HCT116 (cell line): Measurements from ENCODE around the gene BOD1. TPM values are rescaled to one million over a fixed set of nuclear protein-coding genes. Genes with fewer than 3 reads are reported as not detected.

Source experiments
- ATAC-seq: fragments of 200-7000 bp; cut with Tn5 transposase; 2 replicates; pipeline ENCODE4 v1.9.1; 2020; ENCODE audit warnings: mild to moderate bottlenecking, moderate library complexity
- BruUV-seq: library from RNA; stranded (reverse); fragments of 400-500 nt; replicated peaks from 2 replicates; lab custom pipeline; 2021; lab: Mats Ljungman, UMichigan
- CTCF ChIA-PET: fragments of 300-600 bp; sonication (Branson Sonifier 250); formaldehyde crosslinking; loops from one replicate; lab custom pipeline; 2021; ENCODE audit warnings: antibody characterized with exemption; lab: Charles Lee
- POLR2A ChIA-PET: fragments of 300-600, 350-600 bp; sonication (Branson Sonifier 250); formaldehyde crosslinking; loops from one replicate; lab custom pipeline; 2021; ENCODE audit warnings: antibody characterized with exemption; lab: Charles Lee
- RAD21 ChIA-PET, 2 experiments: fragments of 300-600 bp; sonication (Branson Sonifier 250); formaldehyde crosslinking; loops; one replicate each; lab custom pipeline; 2023; ENCODE audit warnings: low total read pairs in 2 of 2; ENCODE audit not compliant: uncharacterized antibody in 2 of 2, unreplicated experiment in 2 of 2, low non-redundant PET in 1 of 2; lab: Charles Lee
- DNase-seq: peaks from one replicate; pipeline ENCODE4 v3.0.0-alpha.2; 2010; ENCODE audit warnings: low read depth, low spot score
- H2AFZ ChIP-seq: fragments of 200-600 bp; shearing (Covaris generic), sonication (generic); 2 replicates; pipeline ENCODE4 v1.6.1; 2017; ENCODE audit warnings: low read depth, mixed run types, mixed read lengths, antibody characterized with exemption, low read length; ENCODE audit not compliant: poor library complexity, severe bottlenecking
- H3K27ac ChIP-seq: 2 replicates; pipeline ENCODE4 v1.5.1; 2012; ENCODE audit warnings: low read depth, low read length
- H3K27me3 ChIP-seq: fragments of 200-600 bp; sonication (generic); 2 replicates; pipeline ENCODE4 v1.6.1; 2016; ENCODE audit warnings: mixed run types, low read length, mixed read lengths; ENCODE audit not compliant: insufficient read depth
- H3K36me3 ChIP-seq, 2 experiments: fragments of 200-500 bp in 1 of 2; fragments of 200-600 bp in 1 of 2; sonication (Bioruptor generic) in 1 of 2; sonication (generic) in 1 of 2; 2 replicates each; pipeline versions ENCODE4 v1.5.1 to v1.6.1; 2014 to 2016; ENCODE audit warnings: low read length in 2 of 2, inconsistent platforms in 1 of 2, mixed read lengths in 1 of 2, mixed run types in 1 of 2; ENCODE audit not compliant: insufficient read depth in 2 of 2, control insufficient read depth in 1 of 2
- H3K4me1 ChIP-seq, 2 experiments: fragments of 200-600 bp in 1 of 2; sonication (generic) in 1 of 2; 2 replicates each; pipeline versions ENCODE4 v1.5.1 to v1.6.1; 2012 to 2017; ENCODE audit warnings: low read length in 2 of 2, inconsistent platforms in 1 of 2, mild to moderate bottlenecking in 1 of 2, mixed read lengths in 1 of 2, mixed run types in 1 of 2, moderate library complexity in 1 of 2; ENCODE audit not compliant: insufficient read depth in 2 of 2, control insufficient read depth in 1 of 2
- H3K4me2 ChIP-seq: fragments of 200-600 bp; sonication (generic); 2 replicates; pipeline ENCODE4 v1.6.1; 2017; ENCODE audit warnings: mixed run types, low read length, mixed read lengths
- H3K4me3 ChIP-seq, 2 experiments: fragments of 200-600 bp in 1 of 2; sonication (generic) in 1 of 2; replicated peaks in 1 of 2; 2 replicates each; pipeline ENCODE4 v1.5.1; 2011 to 2016; ENCODE audit warnings: low read length in 2 of 2, control low read depth in 1 of 2, low read depth in 1 of 2, mild to moderate bottlenecking in 1 of 2, mixed read lengths in 1 of 2, mixed run types in 1 of 2
- H3K79me2 ChIP-seq: fragments of 200-600 bp; sonication (generic); 2 replicates; pipeline ENCODE4 v1.6.1; 2017; ENCODE audit warnings: mild to moderate bottlenecking, mixed run types, low read length, moderate library complexity, mixed read lengths; ENCODE audit not compliant: insufficient read depth
- H3K9ac ChIP-seq: fragments of 200-600 bp; sonication (generic); 2 replicates; pipeline ENCODE4 v1.6.1; 2016; ENCODE audit warnings: low read length, mixed read lengths
- H3K9me2 ChIP-seq: fragments of 200-600 bp; sonication (generic), shearing (Covaris generic); 2 replicates; pipeline ENCODE4 v1.6.1; 2017; ENCODE audit warnings: mixed run types, mild to moderate bottlenecking, moderate library complexity; ENCODE audit not compliant: insufficient read depth
- H3K9me3 ChIP-seq, 2 experiments: fragments of 200-500 bp in 1 of 2; fragments of 200-600 bp in 1 of 2; sonication (Bioruptor generic) in 1 of 2; sonication (generic) in 1 of 2; 2 replicates each; pipeline ENCODE4 v1.6.1; 2014 to 2017; ENCODE audit warnings: low read length in 2 of 2, mixed read lengths in 2 of 2, inconsistent platforms in 1 of 2, low read depth in 1 of 2, mild to moderate bottlenecking in 1 of 2, mixed run types in 1 of 2, moderate library complexity in 1 of 2; ENCODE audit not compliant: control insufficient read depth in 1 of 2, insufficient read depth in 1 of 2
- H4K20me1 ChIP-seq: fragments of 200-600 bp; sonication (generic), shearing (Covaris generic); 2 replicates; pipeline ENCODE4 v1.6.1; 2017; ENCODE audit warnings: mixed run types, mild to moderate bottlenecking, moderate library complexity; ENCODE audit not compliant: insufficient read depth
- CEBPB ChIP-seq: IDR thresholded peaks from 2 replicates; pipeline ENCODE4 v1.6.1; 2012; ENCODE audit warnings: low read depth
- EGR1 ChIP-seq: IDR thresholded peaks from 2 replicates; pipeline ENCODE4 v1.6.1; 2012; ENCODE audit warnings: low read depth
- EZH2phosphoT487 ChIP-seq: fragments of 200-600 bp; IDR thresholded peaks from 2 replicates; pipeline ENCODE4 v1.6.1; 2018; ENCODE audit warnings: antibody characterized with exemption, borderline replicate concordance
- FOSL1 ChIP-seq: IDR thresholded peaks from 2 replicates; pipeline ENCODE4 v1.6.1; 2012; ENCODE audit warnings: low read depth
- JUND ChIP-seq: IDR thresholded peaks from 2 replicates; pipeline ENCODE4 v1.6.1; 2012
- POLR2A ChIP-seq: IDR thresholded peaks from 2 replicates; pipeline ENCODE4 v1.7.0; 2011; ENCODE audit warnings: borderline replicate concordance; ENCODE audit not compliant: insufficient read depth, insufficient read length; ENCODE audit errors: extremely low read depth
- POLR2AphosphoS5 ChIP-seq: IDR thresholded peaks from 2 replicates; pipeline ENCODE4 v1.6.1; 2011; ENCODE audit warnings: mild to moderate bottlenecking, low read depth, low read length, moderate library complexity
- RAD21 ChIP-seq: IDR thresholded peaks from 2 replicates; pipeline ENCODE4 v1.6.1; 2012; ENCODE audit warnings: low read depth, mild to moderate bottlenecking
- SIN3A ChIP-seq: IDR thresholded peaks from 2 replicates; pipeline ENCODE4 v1.6.1; 2012; ENCODE audit warnings: low read depth
- SP1 ChIP-seq: IDR thresholded peaks from 2 replicates; pipeline ENCODE4 v1.6.1; 2012; ENCODE audit warnings: low read depth
- SRF ChIP-seq: IDR thresholded peaks from 2 replicates; pipeline ENCODE4 v1.6.1; 2012; ENCODE audit warnings: low read depth
- TCF7L2 ChIP-seq: IDR thresholded peaks from 2 replicates; pipeline ENCODE4 v1.7.0; 2011; ENCODE audit warnings: borderline replicate concordance, inconsistent platforms; ENCODE audit not compliant: insufficient read depth, insufficient read length; ENCODE audit errors: extremely low read depth
- YY1 ChIP-seq: IDR thresholded peaks from 2 replicates; pipeline ENCODE4 v1.6.1; 2011; ENCODE audit warnings: low read length, low read depth, moderate library complexity, mild to moderate bottlenecking; ENCODE audit not compliant: insufficient replicate concordance; ENCODE audit errors: extremely low read depth
- ZFX ChIP-seq: fragments of 450-650 bp; IDR thresholded peaks from 2 replicates; pipeline ENCODE4 v1.6.1; 2017
- ZNF274 ChIP-seq: fragments of 200-500 bp; sonication (Bioruptor generic); IDR thresholded peaks from 2 replicates; pipeline ENCODE4 v1.6.1; 2014; ENCODE audit warnings: mild to moderate bottlenecking, low read depth, low read length, inconsistent platforms
- intact Hi-C: fragments of 100-400 bp; cut with micrococcal nuclease; formaldehyde crosslinking; loops from 2 replicates; pipeline ENCODE4 v1.10.0; 2022
- total RNA-seq: library from RNA; stranded (reverse); gene quantifications from one replicate; pipeline ENCODE4 v1.2.1, GENCODE V29; 2021; ENCODE audit not compliant: unreplicated experiment
- TF ChIP-seq, protein P1 (sequence below): IDR thresholded peaks from 2 replicates; pipeline ENCODE4 v1.6.1; 2012; ENCODE audit warnings: low read depth
- TF ChIP-seq, protein P2 (sequence below), 3 experiments: fragments of 200-600 bp in 1 of 3; sonication (generic) in 1 of 3; IDR thresholded peaks in 2 of 3; conservative IDR thresholded peaks in 1 of 3; 2 replicates each; pipeline ENCODE4 v1.5.1; 2012 to 2017; ENCODE audit warnings: low read depth in 2 of 3, low read length in 2 of 3, antibody characterized with exemption in 1 of 3, borderline replicate concordance in 1 of 3, control low read depth in 1 of 3, mild to moderate bottlenecking in 1 of 3, mixed read lengths in 1 of 3, mixed run types in 1 of 3, moderate library complexity in 1 of 3; ENCODE audit not compliant: insufficient read depth in 1 of 3
- TF ChIP-seq, protein P3 (sequence below): IDR thresholded peaks from 2 replicates; pipeline ENCODE4 v1.6.1; 2011; ENCODE audit warnings: mild to moderate bottlenecking, low read length, moderate library complexity; ENCODE audit not compliant: insufficient replicate concordance; ENCODE audit errors: extremely low read depth
- TF ChIP-seq, protein P4 (sequence below): IDR thresholded peaks from 2 replicates; pipeline ENCODE4 v1.6.1; 2012
- TF ChIP-seq, protein P5 (sequence below): IDR thresholded peaks from 2 replicates; pipeline ENCODE4 v1.6.1; 2012

BOD1 gene
- total RNA-seq, 1 experiment from 2014 or later, result 60.2 TPM

DNA sequence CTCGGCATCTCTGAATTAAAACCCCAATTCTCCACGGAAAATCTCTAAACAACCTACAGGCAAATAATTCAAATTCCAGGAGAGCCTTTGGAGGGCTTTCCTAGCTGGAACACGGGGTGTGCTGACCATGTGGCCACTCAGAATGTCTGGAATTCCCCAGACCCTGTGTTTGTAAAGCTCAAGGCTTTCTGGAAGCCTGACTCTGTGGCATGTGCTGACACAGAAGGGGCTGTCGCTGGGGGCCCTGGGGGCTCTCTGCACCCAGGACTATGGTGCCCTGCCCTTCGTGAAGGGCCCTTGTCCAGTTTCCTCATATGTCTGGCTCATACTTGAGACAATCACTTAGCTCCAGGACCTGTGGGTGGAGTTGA lies 29.0 kb upstream of the BOD1 start:
- no peak for TF ChIP-seq SP1
- TF ChIP-seq JUND, result no peak
- no peak for TF ChIP-seq ZFX
- no peak for TF ChIP-seq FOSL1
- TF ChIP-seq TCF7L2, result no peak
- TF ChIP-seq, protein P1, sequence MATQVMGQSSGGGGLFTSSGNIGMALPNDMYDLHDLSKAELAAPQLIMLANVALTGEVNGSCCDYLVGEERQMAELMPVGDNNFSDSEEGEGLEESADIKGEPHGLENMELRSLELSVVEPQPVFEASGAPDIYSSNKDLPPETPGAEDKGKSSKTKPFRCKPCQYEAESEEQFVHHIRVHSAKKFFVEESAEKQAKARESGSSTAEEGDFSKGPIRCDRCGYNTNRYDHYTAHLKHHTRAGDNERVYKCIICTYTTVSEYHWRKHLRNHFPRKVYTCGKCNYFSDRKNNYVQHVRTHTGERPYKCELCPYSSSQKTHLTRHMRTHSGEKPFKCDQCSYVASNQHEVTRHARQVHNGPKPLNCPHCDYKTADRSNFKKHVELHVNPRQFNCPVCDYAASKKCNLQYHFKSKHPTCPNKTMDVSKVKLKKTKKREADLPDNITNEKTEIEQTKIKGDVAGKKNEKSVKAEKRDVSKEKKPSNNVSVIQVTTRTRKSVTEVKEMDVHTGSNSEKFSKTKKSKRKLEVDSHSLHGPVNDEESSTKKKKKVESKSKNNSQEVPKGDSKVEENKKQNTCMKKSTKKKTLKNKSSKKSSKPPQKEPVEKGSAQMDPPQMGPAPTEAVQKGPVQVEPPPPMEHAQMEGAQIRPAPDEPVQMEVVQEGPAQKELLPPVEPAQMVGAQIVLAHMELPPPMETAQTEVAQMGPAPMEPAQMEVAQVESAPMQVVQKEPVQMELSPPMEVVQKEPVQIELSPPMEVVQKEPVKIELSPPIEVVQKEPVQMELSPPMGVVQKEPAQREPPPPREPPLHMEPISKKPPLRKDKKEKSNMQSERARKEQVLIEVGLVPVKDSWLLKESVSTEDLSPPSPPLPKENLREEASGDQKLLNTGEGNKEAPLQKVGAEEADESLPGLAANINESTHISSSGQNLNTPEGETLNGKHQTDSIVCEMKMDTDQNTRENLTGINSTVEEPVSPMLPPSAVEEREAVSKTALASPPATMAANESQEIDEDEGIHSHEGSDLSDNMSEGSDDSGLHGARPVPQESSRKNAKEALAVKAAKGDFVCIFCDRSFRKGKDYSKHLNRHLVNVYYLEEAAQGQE, result no peak
- TF ChIP-seq POLR2AphosphoS5, result no peak
- TF ChIP-seq, protein P2, sequence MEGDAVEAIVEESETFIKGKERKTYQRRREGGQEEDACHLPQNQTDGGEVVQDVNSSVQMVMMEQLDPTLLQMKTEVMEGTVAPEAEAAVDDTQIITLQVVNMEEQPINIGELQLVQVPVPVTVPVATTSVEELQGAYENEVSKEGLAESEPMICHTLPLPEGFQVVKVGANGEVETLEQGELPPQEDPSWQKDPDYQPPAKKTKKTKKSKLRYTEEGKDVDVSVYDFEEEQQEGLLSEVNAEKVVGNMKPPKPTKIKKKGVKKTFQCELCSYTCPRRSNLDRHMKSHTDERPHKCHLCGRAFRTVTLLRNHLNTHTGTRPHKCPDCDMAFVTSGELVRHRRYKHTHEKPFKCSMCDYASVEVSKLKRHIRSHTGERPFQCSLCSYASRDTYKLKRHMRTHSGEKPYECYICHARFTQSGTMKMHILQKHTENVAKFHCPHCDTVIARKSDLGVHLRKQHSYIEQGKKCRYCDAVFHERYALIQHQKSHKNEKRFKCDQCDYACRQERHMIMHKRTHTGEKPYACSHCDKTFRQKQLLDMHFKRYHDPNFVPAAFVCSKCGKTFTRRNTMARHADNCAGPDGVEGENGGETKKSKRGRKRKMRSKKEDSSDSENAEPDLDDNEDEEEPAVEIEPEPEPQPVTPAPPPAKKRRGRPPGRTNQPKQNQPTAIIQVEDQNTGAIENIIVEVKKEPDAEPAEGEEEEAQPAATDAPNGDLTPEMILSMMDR (IDR thresholded peaks at IDR 0.05 in 2 of 3, conservative IDR thresholded peaks at IDR 0.05 in 1 of 3; ENCODE audit: borderline replicate concordance in 1 of 3, insufficient read depth in 1 of 3, low read depth in 2 of 3, low read length in 2 of 3), result no peak
- TF ChIP-seq EGR1, result no peak
- TF ChIP-seq, protein P3, sequence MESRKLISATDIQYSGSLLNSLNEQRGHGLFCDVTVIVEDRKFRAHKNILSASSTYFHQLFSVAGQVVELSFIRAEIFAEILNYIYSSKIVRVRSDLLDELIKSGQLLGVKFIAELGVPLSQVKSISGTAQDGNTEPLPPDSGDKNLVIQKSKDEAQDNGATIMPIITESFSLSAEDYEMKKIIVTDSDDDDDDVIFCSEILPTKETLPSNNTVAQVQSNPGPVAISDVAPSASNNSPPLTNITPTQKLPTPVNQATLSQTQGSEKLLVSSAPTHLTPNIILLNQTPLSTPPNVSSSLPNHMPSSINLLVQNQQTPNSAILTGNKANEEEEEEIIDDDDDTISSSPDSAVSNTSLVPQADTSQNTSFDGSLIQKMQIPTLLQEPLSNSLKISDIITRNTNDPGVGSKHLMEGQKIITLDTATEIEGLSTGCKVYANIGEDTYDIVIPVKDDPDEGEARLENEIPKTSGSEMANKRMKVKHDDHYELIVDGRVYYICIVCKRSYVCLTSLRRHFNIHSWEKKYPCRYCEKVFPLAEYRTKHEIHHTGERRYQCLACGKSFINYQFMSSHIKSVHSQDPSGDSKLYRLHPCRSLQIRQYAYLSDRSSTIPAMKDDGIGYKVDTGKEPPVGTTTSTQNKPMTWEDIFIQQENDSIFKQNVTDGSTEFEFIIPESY, result no peak
- TF ChIP-seq SRF, result no peak
- no peak for TF ChIP-seq EZH2phosphoT487
- no peak for TF ChIP-seq SIN3A
- TF ChIP-seq CEBPB, result no peak
- TF ChIP-seq POLR2A, result no peak
- no peak for TF ChIP-seq RAD21
- no peak for TF ChIP-seq YY1
- TF ChIP-seq, protein P4, sequence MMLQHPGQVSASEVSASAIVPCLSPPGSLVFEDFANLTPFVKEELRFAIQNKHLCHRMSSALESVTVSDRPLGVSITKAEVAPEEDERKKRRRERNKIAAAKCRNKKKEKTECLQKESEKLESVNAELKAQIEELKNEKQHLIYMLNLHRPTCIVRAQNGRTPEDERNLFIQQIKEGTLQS, result no peak
- TF ChIP-seq, protein P5, sequence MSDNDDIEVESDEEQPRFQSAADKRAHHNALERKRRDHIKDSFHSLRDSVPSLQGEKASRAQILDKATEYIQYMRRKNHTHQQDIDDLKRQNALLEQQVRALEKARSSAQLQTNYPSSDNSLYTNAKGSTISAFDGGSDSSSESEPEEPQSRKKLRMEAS, result no peak
- no peak for TF ChIP-seq ZNF274
- RAD21 ChIA-PET, result interaction anchor here in 1 of 2 experiments (0.5 kb wide), 1 partner anchor 134 kb away, joined by 3 read pairs; no protein-coding TSS in a partner anchor
- intact Hi-C loops, result no loop called here
- POLR2A ChIA-PET, result no interaction called here
- Histone ChIP-seq H3K36me3 (no peaks in the 10 kb centered on the region), H3K9ac (no peak overlapping the region), H3K9me3 (no peaks in the 10 kb centered on the region), H3K4me3 (no peak overlapping the region), H3K4me2 (no peak overlapping the region), H3K9me2 (no peaks in the 10 kb centered on the region), H3K4me1 (no peaks in the 10 kb centered on the region), H3K79me2 (no peaks in the 10 kb centered on the region), H4K20me1 (no peaks in the 10 kb centered on the region), H3K27me3 (peaks cover 9% of the 10 kb centered on the region; the same call in 1 of the 2 replicates), H2AFZ (no peak overlapping the region), H3K27ac (no peak overlapping the region)
- no peak for DNase-seq
- CTCF ChIA-PET, result no interaction called here
- no TSS peak for BruUV-seq
- ATAC-seq, result no peak
